Measurements from ENCODE around the gene EMILIN2.

EMILIN2 gene

DNA sequence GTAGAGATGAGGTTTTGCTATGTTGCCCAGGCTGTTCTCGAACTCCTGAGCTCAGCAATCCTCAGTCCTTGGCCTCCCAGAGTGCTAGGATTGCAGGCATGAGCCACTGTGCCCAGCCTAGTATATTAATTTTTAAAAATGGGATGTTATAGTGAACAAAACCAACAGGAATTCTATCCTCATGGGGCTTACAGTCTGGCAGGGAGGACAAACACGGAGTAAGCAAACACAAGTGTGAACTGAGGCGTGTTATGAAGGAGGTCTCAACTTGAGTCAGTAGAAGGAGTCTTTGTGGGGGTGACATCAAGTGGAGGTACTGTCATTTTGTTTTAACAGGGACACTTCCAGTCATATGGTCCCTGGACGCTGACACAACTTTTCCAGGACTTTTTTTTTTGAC lies 33.1 kb downstream of the EMILIN2 start:
- no peak for DNase-seq

DNA sequence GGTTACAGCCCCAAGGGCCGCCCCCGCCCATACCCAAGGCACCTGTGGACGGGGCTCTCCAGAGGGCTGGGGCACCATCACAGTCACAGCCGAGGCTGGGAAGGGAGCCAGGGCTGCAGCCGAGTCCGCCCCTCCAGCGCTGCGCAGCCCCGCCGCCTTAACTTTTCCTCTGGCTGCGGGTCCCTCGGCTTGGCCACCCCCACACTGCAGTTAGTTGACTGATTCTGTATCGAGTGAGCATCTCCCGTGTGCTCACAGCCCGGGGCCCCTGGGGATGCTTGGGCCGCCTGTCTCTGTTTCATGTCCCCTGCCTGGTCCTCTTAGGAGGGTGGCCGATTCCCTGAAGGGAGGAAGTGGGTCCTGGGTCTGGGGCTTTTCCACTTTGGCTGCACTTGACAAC lies 33.7 kb downstream of the EMILIN2 start:
- DNase-seq: no peak

DNA sequence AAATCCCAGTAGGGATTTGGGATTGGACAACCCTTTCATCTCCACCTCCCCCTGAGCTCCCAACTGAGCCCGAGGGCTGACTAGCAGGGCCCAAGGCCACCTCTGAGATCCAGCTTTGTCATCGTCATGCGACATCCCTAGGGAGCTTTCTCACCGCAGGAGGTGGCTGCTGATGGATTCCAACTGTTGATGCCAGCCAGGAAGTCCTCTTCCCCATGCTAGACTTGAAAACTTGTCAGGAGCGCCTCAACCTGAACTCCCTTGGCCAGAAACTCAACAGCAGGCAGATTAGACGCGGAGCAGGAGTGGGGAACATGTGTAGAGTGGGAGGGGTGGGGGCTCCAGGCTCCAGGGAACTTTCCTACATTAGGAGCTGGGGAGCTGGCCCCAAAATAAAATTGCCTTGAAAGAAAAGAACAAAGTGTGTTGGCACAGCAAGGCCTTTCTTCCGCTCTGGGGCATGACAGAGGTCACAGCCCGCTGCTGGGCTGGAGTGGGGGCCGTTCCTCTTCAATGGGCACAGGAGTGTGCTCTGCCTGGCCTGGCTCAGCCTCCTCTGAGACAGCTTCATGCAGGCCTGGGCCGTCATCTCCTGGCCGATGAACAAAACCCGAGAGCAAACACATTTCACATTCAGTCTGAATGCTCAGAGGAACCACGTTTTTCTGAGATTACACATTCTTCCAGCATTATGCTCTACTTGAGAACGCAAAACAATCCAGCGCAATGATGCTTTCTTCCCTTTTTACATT lies 34.5 kb downstream of the EMILIN2 start:
- DNase-seq: no peak

DNA sequence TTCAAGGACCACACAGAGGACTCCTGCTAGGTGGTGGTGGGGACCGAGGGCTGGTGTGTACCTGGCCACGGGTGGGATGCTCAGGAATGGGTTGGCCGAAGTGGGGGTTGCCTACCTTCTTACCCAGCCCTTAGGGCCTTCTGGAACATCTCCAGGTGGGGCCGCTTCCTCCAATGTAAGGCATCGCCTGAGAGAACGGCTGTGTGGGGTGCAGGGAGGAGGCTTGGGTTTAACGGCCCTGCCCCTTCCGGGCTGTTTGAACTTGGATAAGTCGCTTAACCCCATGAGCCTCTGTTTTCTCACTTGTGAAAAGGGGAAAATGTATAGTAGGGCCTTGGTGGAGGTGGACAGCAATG lies 35.0 kb downstream of the EMILIN2 start:
- DNase-seq: no peak

DNA sequence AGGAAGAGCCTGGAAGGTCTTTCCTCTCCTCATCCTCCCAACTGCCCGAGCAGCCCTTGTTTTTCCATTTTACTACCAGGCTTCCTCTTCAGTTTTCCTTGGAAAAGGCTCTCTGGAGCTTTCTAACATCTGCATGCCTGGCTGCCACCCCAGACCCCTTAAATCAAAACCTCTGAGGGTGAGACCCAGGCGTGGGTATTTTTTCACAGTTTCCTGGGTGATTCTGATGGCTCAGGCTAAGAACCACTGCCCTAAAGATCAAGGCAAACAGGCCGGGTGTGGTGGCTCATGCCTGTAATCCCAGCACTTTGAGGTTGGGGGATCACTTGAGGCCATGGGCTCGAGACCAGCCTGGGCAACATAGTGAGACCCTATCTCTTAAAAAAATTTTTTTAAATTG lies 35.4 kb downstream of the EMILIN2 start:
- no peak for DNase-seq

DNA sequence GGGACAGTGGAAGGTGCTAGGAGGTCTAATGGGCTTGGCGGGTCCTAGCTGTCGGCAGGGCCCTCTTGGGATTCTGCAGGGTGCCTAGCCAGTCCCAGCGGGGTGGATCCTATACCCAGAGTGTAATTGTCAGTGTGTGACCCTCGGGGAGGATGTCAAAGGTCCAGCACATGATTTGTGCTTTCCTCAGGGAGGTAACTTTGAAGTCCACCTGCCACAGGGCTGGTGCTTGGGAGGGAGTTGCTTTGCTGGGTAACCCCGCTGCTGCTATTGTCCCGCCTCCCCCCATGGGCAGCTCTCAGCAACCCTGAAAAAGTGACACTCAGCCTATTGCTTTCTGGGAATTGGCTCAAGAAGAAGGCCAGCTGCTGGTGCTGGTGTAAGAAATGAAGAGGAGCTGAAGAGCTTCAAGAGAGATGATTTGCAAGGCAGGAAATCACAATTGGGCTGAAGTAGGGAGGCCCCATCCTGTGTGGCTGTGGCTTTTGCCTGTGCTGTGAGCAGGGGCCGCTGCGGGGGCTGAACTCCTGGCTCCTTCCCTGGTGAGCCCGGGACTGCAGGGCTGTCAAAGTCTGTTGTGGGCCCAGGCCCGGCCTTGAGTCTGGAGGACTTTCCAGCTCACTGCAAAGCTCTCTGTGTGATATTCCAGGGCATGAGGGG lies 36.4 kb downstream of the EMILIN2 start:
- no peak for DNase-seq

DNA sequence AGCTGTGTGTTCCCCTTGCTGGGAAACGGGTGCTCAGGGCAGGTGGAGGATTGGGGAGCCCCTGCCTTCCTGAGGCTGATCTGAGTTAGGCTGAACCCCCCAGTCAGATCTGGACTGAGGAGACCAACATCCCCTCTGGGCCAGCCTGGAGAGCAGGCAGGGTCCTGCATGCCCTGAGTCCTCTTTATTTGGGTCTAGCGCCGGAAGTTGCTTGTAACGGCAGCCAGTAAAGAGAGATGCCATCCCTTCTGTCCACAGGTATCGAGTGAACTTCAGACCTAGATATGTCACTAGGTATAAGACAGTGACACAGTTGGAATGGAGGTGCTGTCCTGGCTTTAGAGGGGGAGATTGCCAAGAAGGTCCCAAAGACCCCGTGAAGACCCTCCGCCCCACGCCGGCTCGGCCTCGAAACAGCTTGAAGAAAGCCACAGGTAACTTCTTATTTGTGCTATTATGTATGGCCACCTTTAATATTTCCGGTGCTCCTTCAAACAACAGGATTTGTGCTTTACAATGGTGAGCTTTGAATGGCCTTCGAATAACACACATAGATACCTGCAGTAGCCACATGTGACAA lies 38.0 kb downstream of the EMILIN2 start:
- no peak for DNase-seq

DNA sequence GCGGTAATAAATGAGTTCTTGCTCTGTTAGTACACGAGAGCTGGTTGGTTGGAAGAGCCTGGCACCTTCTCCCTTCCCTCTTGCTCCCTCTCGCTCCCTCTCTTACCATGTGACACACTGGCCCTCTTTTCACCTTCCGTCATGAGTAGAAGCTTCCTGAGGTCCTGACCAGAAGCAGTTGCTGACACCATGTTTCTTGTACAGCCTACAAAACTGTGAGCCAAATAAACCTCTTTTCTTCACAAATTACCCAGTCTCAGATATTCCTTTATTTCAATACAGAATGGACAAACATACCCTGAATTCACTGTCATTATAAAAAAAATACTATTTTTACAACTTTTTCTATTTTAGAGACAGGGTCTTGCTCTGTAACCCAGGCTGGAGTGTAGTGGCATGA lies 40.7 kb downstream of the EMILIN2 start:
- DNase-seq: no peak

DNA sequence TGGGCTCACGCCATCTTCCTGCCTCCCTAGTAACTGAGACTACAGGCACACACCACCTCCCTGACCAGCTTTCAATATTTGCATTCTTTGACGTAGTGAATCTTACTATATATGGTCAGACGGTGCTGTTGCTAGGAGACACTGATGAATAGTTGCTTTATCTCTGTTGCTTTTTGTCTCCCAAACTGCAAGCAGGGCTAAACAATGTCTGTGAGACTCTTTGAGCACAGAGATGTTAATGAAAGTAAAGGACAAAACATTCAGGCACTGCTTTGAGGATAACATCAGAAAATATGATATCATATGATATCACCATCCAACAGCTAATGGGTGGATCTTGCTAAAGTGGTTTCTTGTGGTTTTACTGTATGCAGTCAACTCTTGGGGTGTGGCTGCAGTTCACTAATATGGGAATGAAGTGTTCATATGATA lies 43.0 kb downstream of the EMILIN2 start:
- no peak for DNase-seq

DNA sequence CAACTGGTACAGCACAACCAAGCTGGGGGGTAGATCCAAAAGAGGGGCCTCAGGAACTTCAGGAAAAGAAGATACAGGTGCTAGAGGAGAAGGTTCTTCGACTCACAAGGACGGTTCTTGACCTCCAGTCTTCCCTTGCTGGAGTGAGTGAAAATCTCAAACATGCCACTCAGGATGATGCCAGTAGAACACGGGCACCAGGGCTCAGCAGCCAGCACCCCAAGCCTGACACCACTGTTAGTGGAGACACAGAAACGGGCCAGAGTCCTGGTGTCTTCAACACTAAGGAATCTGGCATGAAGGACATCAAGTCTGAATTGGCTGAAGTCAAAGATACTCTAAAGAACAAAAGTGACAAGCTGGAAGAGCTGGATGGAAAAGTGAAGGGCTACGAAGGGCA lies 43.8 kb downstream of the EMILIN2 start:
- no peak for DNase-seq

DNA sequence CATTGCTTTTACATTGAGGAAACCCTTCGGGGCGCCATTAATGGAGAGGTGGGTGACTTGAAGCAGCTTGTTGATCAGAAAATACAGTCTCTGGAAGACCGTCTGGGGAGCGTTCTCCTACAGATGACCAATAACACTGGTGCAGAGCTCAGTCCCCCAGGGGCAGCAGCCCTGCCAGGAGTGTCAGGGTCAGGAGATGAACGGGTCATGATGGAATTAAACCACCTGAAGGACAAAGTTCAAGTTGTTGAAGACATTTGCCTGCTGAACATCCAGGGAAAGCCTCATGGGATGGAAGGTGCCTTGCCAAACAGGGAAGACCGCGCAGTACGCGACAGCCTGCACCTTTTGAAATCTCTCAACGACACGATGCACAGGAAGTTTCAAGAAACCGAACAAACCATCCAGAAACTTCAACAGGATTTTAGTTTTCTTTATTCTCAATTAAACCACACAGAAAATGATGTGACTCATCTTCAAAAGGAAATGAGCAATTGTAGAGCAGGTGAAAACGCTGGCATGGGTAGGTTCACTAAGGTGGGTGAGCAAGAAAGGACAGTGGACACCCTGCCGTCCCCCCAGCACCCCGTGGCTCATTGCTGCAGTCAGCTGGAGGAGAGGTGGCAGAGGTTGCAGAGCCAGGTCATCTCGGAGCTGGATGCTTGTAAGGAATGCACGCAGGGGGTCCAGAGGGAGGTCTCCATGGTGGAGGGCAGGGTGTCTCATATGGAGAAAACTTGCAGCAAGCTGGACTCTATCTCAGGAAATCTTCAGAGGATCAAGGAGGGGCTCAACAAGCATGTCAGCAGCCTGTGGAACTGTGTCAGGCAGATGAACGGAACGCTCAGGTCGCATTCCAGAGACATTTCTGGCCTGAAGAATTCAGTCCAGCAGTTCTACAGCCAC lies 45.0 kb downstream of the EMILIN2 start:
- DNase-seq: no peak

DNA sequence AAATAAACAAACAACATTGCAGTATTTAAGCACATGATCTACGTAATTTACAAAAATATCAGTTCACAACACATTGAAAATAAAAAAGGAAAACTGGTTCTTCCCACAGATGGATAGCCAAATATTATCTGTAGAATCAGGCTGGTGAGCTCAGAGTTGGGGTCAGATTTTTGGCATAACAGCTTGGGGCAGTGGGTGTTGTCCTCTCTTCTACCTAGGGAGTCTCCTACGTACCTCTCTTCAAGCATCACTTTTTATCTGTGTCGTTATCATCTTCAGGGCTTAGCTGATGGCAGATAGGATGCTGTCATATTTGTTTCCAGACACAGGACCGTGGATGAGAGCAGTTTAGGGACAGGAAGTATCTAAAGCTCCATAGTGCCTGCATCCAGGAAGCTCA lies 46.2 kb downstream of the EMILIN2 start:
- no peak for DNase-seq

DNA sequence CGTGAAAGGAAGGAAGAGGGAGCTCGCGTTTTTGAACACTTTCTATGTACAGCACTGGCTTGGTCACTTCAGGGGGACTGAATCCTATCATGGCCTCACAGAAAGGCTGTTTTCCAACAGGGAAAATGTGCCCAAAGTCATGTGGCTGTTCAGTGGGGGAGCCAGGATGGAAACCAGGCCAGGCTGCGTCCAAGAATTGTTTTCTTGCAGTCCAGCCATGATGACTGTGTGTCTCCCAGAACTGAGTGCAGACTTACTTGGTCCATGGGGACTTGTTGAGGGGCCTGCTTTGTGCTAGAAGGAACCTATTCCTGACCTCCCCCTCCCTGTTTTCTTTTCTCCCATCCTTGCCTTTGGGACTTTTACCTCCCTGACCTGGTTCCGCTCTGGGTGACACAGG lies 46.9 kb downstream of the EMILIN2 start:
- DNase-seq: no peak

DNA sequence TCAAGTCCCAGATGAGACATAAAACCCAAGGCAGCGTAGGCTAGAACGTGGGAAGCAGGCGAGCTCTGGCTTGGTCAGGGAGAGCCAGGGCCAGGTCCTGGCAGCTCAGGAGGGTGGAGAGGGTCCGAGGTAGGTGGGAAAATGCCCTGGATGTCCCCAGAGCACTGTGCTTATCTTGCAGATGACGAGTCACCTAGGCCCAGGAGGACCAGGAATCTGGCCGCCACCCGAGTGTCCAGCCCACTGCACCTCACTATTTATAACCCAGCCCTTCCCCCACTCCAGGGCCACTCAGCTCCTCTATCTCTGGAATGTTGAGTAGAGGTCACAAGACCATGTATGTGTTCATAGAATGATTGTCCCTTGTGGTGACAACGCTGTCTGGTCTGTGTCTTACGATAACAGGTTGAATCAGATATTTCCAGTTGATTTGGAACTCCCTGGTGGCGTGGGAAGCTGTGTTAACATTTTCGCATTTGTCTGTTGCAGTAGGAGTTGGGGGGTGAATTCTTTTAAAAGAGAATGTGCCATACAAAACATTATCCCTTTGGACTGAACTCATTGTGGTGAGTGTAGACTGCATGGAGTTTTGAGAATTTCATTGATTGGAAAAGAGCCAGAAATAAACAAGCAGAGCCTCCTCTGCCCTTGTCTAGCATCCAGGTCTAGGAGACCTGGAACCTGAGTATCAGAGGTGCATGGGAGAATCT lies 47.5 kb downstream of the EMILIN2 start:
- no peak for DNase-seq

DNA sequence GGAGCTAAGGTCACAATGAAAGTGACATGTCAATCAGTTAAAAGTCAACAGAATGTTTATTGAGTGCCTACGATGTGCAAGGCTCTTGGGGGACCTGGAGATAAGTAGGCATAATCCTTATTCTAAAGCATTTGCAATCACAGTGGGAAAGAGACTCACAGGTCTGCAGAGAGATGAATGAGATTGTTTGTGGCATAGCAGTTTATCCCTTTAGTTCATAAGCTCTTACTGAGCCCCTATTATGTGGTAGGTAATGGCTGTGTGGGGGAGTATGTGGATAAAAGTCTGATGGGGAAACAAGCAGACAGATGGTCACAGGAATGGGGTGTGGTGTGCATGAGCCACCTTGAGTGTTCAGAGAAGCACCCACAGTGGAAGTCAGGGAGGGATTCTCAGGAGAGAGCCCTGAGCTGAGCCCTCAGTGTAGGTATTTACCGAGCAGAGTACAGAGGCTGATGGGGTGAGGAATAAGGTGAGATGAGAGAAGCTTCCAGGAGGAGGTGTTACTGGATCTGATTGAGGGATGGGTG lies 48.1 kb downstream of the EMILIN2 start:
- DNase-seq: no peak

DNA sequence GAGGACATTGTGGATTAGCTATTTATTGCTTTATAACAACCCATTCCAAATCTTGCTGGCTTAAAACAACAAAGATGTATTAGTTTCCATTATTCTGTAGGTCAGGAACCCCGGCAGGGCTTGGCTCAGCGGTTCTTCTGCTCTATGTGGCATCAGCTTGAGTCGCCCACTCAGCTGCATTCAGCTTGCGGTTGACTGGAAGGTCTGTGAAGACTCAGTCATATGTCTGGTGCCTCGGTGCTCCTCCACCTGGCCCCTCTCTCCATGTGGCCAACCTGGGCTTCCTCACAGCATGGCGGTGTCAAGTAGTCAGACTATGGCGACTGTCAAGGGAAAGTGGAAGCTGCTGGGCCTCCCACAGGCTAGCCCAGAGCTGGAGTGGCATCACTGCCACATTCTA lies 48.6 kb downstream of the EMILIN2 start:
- DNase-seq: no peak

DNA sequence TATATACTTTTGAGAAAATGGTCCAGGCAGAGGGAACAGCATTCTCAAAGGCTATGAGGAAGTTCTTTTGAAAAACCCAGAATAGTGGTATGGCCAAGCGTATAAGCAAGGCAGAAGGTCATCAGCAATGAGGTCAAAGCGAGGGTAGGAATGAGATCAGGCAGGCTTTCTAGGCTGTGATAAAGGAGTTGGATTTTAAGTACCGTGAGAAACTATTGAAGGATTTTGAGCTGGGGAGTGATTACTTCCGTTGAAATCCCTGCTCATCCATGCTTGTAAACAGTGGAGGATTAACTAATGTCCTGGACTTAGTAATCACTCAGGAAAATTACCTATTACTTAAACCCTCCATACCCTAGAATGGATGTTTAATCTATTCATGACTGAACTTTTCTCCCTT lies 50.2 kb downstream of the EMILIN2 start:
- no peak for DNase-seq

DNA sequence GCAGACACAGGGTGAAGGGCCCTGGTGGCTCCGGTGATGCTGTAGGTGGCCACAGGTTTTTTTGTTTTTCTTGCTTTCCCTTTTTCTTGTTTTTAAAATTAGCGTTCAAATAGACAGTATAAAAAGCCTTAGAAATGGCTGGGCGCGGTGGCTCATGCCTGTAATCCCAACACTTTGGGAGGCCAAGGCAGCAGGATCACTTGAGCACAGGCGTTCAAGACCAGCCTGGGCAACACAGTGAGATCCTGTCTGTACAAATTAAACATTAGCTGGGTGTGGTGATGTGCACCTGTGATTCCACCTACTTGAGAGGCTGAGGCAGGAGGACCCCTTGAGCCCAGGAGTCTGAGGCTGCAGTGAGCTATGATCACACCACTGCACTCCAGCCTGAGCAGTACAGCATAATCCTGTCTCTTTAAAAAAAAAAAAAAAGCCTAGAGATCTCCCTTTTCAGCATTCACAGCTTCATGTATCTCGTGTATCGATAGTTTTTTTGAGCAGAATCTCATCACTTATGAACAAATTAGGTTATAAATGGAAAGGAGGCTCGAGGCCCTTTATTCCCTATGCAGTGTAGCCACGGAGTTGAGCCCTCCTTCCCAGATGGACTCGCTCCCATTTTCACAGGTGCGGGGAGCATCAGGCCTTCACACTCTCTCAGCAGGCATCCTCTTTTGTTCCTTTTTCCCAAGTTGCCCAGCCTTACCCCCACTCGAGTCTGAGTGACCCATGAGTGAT lies 50.8 kb downstream of the EMILIN2 start:
- DNase-seq: no peak

DNA sequence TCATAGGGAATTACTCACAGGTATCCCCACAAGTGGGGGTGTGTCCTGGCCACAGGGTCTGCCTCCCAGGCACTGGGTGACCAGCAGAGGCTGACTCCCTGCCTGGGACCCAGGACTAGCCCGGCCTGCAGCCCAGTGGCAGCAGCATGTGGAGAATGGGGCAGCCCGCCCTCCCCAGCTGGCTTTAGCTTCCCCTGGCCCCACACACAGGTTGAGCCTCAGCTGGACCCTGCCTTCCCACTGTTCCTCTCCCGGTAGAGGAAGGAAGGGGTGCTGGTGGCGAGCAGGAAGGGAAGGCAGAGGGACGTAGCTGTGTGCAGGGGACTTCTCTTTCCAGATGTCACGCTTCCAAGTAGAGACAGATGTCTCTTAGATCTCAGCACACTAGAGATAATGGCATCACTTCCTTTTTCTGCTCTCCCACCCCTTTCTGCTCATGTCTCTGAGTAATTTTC lies 51.4 kb downstream of the EMILIN2 start:
- no peak for DNase-seq

DNA sequence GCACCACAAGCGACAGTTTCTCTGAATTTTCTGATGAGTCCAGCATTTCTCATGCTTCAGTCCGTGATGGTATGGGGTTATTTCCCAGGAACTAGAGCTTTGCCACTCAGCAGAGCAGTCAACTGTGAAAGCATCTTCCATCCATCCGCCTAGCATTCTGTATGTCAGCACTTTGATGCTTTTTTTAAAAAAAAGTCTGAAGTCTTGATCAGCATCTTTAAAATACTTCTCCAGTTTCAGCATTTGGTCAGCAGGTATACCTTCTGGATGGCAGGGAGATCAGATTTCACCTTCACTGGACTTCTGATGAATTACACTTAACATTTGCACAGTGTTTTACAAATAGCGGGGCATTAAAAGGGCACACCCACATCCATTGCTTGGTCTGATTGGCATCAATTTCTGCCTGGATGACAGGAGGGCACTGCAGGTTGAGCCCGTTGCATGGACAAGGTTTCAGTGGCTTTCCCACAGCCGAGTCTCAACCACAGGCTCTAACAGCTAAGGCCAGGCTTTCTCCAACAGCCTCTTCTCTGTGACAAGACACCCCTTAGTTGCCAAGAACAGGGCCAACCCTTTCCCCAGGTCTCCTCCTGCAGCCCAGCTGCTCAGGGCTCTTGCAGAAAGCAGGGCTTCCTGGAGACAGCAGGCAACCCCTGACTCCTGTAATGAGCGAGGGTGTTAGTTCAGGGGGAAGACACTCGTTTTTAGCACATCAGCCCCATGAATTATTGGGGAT lies 54.0 kb downstream of the EMILIN2 start:
- DNase-seq: no peak

DNA sequence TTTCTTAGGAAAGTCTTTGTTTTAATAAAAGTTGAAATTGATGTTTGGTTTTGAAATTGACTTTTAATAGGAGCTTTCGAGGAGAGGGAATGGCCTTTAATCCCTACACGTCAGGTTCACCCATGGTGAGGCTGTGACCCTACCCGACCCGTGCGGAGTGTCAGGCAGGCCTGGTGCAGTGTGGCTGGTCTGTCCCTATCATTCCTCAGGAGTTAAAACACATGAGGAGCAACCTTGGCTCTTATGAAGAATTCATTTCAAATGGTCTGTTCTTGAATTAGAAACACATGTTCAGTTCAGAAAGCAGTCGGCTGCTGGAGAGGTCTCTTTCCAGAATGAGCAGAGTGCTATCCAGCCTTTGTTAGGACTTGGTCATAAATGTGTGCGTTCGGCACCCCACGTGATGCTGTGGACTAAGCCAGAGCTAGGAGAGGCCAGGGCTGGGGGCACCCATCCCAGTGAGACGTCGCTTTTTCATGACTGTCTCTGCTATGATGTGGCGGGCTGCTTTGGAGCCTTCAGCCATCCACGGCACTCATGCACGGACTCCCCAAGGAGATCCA lies 54.7 kb downstream of the EMILIN2 start:
- no peak for DNase-seq
